Lower leg skin (tissue), 4 donors: ENCODE data around the gene PIP5K1B. TPM values are rescaled to one million over a fixed set of nuclear protein-coding genes. Genes with fewer than 3 reads are reported as not detected.

Source experiments
- DNase-seq, 2 donors: peaks; one replicate each; pipeline ENCODE4 v3.0.0-alpha.2; 2019; ENCODE audit warnings: low spot score in 2 of 2
- H3K4me3 ChIP-seq: fragments of 200-600 bp; sonication (generic); 2 replicates; pipeline ENCODE4 v1.5.1; 2017; ENCODE audit warnings: mild to moderate bottlenecking, low read depth; ENCODE audit not compliant: poor library complexity, severe bottlenecking
- CTCF ChIP-seq, 3 donors: fragments of 450-650 bp; IDR thresholded peaks; one replicate each; pipeline ENCODE4 v1.5.1; 2016; ENCODE audit warnings: antibody characterized with exemption in 3 of 3, mild to moderate bottlenecking in 3 of 3, moderate library complexity in 2 of 3
- POLR2A ChIP-seq, 2 donors: fragments of 450-650 bp; IDR thresholded peaks; one replicate each; pipeline ENCODE4 v1.6.1; 2016 to 2017; ENCODE audit warnings: antibody characterized with exemption in 2 of 2, mild to moderate bottlenecking in 1 of 2, moderate library complexity in 1 of 2
- WGBS, 2 donors: methylation state at CpG; one replicate each; pipeline ENCODE4 v1.1.5; 2018; 5-methylcytosine and 5-hydroxymethylcytosine counted together
- intact Hi-C: fragments of 100-400 bp; cut with DNase I; formaldehyde crosslinking; loops from one replicate; pipeline ENCODE4 v1.15.0; 2023; ENCODE audit warnings: low total_unique reads
- total RNA-seq, 4 donors: library from RNA; depleted of rRNA; stranded (reverse); fragments of >200 nt; gene quantifications; one replicate each; pipeline ENCODE4 v1.1.0, GENCODE V29; 2016

Gene PIP5K1B
- total RNA-seq, 4 donors from 2014 or later = 0.42 to 3.3 (median 2.7) TPM

DNA sequence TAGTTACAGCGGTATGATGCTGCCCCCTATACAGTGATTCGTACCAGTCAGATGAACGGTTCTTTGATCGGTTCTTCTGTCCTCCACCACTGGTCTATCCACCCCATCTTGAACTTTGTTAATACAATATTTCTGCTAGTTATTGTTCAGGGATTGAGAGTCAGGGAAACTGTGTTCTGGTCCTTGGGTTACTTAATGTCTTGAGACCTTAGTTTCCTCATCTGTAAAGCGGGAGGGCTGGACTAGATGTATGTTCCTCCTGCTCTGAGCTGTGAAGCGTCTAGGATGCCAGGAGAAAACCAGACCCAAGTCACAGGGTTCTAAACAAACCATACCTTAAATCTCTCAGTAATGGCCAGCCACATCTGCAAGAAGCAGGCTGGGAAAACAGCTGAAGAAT is 1.4 kb upstream of the PIP5K1B start:
- no peak for DNase-seq
- H3K4me3 ChIP-seq = no peak overlapping the region
- no peak for TF ChIP-seq CTCF (IDR thresholded peaks at IDR 0.05)
- no peak for TF ChIP-seq POLR2A (IDR thresholded peaks at IDR 0.05)
- intact Hi-C loops = no loop called here
- WGBS, 2 donors = 66 to 80% methylated on average over 6 of the region's 6 CpGs

- DNase-seq = no peak
- H3K4me3 ChIP-seq = no peak overlapping the region
- TF ChIP-seq CTCF (IDR thresholded peaks at IDR 0.05) (no peak), POLR2A (IDR thresholded peaks at IDR 0.05) (no peak)
- WGBS, 2 donors = 2 to 7% methylated on average over 11 of the region's 11 CpGs
- intact Hi-C loops = no loop called here
Measured at GRCh38 chr9:68704498-68704813, 584 bp upstream of the PIP5K1B start.

DNA sequence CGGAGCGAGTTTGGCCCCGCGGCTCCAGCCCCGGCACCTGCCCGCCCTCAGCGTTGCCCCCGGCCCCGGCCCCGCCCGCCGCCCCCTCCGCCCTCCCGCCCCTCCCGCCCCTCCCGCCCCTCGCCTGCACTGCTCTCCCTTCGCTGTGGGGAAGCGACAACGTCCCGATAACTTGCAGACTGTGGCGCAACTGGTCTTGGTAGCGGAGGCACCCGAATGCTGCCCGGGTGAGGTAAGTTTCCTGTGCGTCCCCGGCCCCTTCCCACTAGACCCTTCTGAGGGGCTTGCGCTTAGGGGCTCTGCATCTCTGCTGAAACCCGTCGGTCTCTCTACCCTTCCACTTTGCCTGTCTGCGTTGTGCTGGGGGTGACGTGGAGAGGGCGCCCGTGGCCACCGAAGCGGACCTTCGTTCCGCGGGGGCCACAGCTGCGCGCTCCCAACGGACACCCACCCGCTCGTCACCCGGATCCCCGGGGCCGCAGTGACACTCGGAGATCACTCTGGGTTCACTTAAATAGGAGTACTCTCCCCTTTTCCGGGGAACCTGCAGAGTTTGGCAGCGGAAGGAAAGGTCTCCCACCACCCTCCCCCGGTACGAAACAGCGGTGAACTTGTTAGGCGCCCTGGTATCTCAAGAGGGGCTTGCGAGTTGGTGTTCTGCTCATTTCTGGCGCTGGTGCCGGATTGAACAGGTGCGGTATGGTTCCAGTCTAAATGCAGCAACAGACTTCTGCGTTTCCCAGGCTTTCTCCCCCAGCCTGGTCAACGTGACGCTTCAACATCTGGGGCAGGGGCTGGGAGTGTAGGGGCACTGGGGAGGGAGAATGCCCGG is 707 bp downstream of the PIP5K1B start:
- no peak for DNase-seq
- intact Hi-C loops = no loop called here
- peak overlapping the region; percentile 32 for H3K4me3 ChIP-seq
- WGBS, 2 donors = 1% methylated on average over 27 to 32 of the region's 62 CpGs
- TF ChIP-seq CTCF (IDR thresholded peaks at IDR 0.05) (no peak), POLR2A (IDR thresholded peaks at IDR 0.05) (no peak)

- TF ChIP-seq CTCF (IDR thresholded peaks at IDR 0.05) = no peak
- no peak for TF ChIP-seq POLR2A (IDR thresholded peaks at IDR 0.05)
- no peak overlapping the region for H3K4me3 ChIP-seq
- no peak for DNase-seq
- intact Hi-C loops = no loop called here
- WGBS, 2 donors = 17 to 22% methylated on average over 19 of the region's 19 CpGs
Measured at GRCh38 chr9:68706363-68707201, 1.5 kb downstream of the PIP5K1B start.

GRCh38 chr9:68707801-68708488 is 2.9 kb downstream of the PIP5K1B start:
- no peak overlapping the region for H3K4me3 ChIP-seq
- intact Hi-C loops = no loop called here
- no peak for DNase-seq
- 70 to 77% methylated on average over 4 of the region's 4 CpGs for WGBS, 2 donors
- TF ChIP-seq CTCF (IDR thresholded peaks at IDR 0.05) (no peak), POLR2A (IDR thresholded peaks at IDR 0.05) (no peak)
